Activated CD4-positive, alpha-beta T cell treated with anti-CD3 and anti-CD28 coated beads for 36 hours (primary cell): ENCODE measurements around the gene USP6NL. TPM values are rescaled to one million over a fixed set of nuclear protein-coding genes. Genes with fewer than 3 reads are reported as not detected.

Source experiments
- ATAC-seq: fragments of 200-7000 bp; cut with Tn5 transposase; one replicate; pipeline ENCODE4 v1.10.0; 2021; ENCODE audit warnings: mild to moderate bottlenecking, moderate library complexity
- CTCF ChIA-PET: fragments of 350-600 bp; sonication (Branson Sonifier 250); formaldehyde crosslinking; loops from one replicate; lab custom pipeline; 2021; ENCODE audit warnings: antibody characterized with exemption; lab: Charles Lee
- POLR2A ChIA-PET: fragments of 350-600 bp; sonication (Branson Sonifier 250); formaldehyde crosslinking; loops from one replicate; lab custom pipeline; 2021; ENCODE audit warnings: antibody characterized with exemption, inconsistent platforms; lab: Charles Lee
- DNase-seq: peaks from one replicate; pipeline ENCODE4 v3.0.0-alpha.2; 2020
- H3K27ac Mint-ChIP-seq: one replicate; pipeline ENCODE4 v1.8.0; 2021; ENCODE audit warnings: mixed read lengths
- H3K27me3 Mint-ChIP-seq: one replicate; pipeline ENCODE4 v1.8.0; 2021; ENCODE audit warnings: mixed read lengths
- H3K36me3 Mint-ChIP-seq: one replicate; pipeline ENCODE4 v1.8.0; 2021; ENCODE audit warnings: low read depth, mixed read lengths
- H3K4me1 Mint-ChIP-seq: one replicate; pipeline ENCODE4 v1.8.0; 2021; ENCODE audit warnings: mixed read lengths
- H3K4me3 Mint-ChIP-seq: one replicate; pipeline ENCODE4 v1.8.0; 2021; ENCODE audit warnings: mild to moderate bottlenecking, moderate library complexity, mixed read lengths
- H3K9me3 Mint-ChIP-seq: one replicate; pipeline ENCODE4 v1.8.0; 2021; ENCODE audit warnings: low read depth, mixed read lengths
- intact Hi-C, 2 experiments: fragments of 100-400 bp; cut with DNase I in 1 of 2; cut with micrococcal nuclease in 1 of 2; formaldehyde crosslinking; loops; one replicate each; pipeline versions ENCODE4 v1.14.2 to v1.15.1; 2022 to 2024; cut with DNase I, micrococcal nuclease
- total RNA-seq, 2 experiments: library from RNA; stranded (reverse); gene quantifications; one replicate each; pipeline ENCODE4 v1.2.3, GENCODE V29; 2021

The USP6NL gene
- total RNA-seq, 2 experiments from 2014 or later: 4.4 to 5.4 TPM

DNA sequence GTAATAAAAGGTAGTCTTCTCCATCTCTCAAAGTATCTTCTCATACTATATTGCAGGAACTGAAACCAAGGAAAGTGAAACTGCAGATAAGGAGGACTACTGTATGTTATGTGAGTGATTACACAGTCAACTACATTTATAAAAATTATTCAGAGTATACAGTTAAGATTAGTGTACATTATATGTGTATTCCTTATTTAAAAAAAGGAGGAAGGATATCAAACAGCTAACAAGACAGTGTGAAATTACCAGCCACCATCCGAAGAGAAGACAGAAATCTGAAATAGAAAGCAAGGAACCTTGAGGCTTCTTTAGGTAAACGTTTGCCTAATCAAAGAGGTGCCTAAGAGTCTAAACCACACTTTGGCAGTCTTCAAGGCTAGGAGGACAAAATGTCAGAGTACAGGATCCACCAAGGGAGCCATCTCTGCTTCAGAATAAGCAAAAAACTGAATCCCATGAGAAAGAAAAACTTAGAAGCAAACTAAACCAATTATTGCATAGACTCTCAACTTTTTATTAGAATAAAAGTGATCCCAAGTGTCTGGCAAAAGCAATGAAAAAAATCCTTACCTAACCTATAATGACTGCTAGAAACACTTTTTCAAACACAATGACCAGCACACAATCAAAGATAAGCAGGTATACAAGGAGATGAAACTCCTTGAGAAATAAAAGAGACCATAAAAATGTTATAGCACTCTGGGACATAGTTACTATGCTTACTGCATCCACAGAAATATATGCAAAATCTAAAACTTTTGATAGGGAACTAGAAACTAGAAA lies 6.4 kb downstream of the USP6NL start:
- H3K9me3 Mint-ChIP-seq: no peaks in the 10 kb centered on the region
- peak overlapping the region; percentile 9 for H3K4me3 Mint-ChIP-seq
- no peak overlapping the region for H3K27ac Mint-ChIP-seq
- no peaks in the 10 kb centered on the region for H3K36me3 Mint-ChIP-seq
- ATAC-seq: peak; percentile 23
- DNase-seq: no peak
- peaks cover 67% of the 10 kb centered on the region for H3K4me1 Mint-ChIP-seq
- POLR2A ChIA-PET: no interaction called here
- intact Hi-C loops: no loop called here
- CTCF ChIA-PET: no interaction called here
- H3K27me3 Mint-ChIP-seq: no peaks in the 10 kb centered on the region

DNA sequence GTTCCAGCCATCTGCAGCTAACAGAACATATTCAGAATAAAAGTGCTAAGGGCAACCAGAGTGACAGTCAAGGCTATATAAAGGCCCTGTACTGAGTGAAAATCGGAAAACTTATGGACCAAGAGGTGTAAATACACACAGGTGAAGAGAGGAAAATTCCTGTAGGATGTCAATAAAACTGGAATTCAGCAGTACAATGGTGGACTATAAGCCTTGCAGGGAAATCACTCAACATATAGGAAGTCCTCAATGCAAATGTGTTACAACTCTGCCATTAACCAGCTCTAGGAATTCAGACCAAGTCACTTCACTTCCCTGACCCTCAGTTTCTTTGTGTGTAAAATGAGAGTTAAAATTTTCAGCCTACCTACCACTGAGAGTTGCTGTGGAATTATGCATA lies 7.7 kb downstream of the USP6NL start:
- H3K9me3 Mint-ChIP-seq: no peaks in the 10 kb centered on the region
- CTCF ChIA-PET: interaction anchor here (1.4 kb wide), 1 partner anchor 83 kb away, joined by 3 read pairs; no protein-coding TSS in a partner anchor

DNA sequence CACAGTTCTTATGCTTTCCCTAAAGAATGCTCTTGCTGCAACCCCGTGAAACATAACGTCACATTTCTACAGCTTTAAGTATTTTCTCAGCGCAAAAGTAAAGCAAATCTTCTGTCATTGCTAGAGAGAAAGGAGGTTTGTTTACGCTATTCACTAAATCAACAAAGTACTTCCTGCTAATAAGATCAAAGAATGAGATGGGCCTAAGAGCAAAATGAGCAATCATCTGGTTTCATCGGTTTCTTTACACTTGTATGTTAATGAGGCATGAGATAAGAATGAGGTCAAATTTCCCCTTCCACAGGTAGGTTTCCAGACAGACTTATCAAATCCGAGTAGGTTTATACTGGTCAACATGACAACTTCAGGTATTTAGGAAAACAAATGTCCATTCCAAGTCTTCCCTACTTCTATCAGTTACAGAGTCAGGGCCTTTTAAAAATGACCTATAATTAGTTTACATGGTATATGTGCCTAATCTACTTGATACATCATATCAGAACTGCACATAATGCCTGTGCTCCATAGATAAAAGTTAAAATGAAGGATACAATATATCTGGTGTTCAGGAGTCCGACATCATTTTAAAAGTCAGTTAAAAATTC lies 8.4 kb downstream of the USP6NL start:
- Mint-ChIP-seq H3K36me3 (no peaks in the 10 kb centered on the region), H3K9me3 (no peaks in the 10 kb centered on the region), H3K27me3 (no peaks in the 10 kb centered on the region), H3K4me1 (peaks cover 58% of the 10 kb centered on the region), H3K4me3 (no peak overlapping the region), H3K27ac (no peak overlapping the region)
- CTCF ChIA-PET: interaction anchor here (1.4 kb wide), 1 partner anchor 83 kb away, joined by 3 read pairs; no protein-coding TSS in a partner anchor
- ATAC-seq (peak; percentile 31), DNase-seq (no peak)
- intact Hi-C loops: no loop called here
- POLR2A ChIA-PET: interaction anchor here (0.6 kb wide), 1 partner anchor 429 kb away, joined by 3 read pairs; no protein-coding TSS in a partner anchor

More for the DNA sequence above, 7.7 kb downstream of the USP6NL start:
- no peaks in the 10 kb centered on the region for H3K27me3 Mint-ChIP-seq
- intact Hi-C loops: no loop called here
- no peak overlapping the region for H3K27ac Mint-ChIP-seq
- peaks cover 63% of the 10 kb centered on the region for H3K4me1 Mint-ChIP-seq
- DNase-seq (no peak), ATAC-seq (no peak)
- POLR2A ChIA-PET: interaction anchor here (0.6 kb wide), 2 partner anchors 14 to 428 kb away, joined by 3 read pairs; no protein-coding TSS in a partner anchor
- H3K36me3 Mint-ChIP-seq: no peaks in the 10 kb centered on the region
- H3K4me3 Mint-ChIP-seq: no peak overlapping the region

DNA sequence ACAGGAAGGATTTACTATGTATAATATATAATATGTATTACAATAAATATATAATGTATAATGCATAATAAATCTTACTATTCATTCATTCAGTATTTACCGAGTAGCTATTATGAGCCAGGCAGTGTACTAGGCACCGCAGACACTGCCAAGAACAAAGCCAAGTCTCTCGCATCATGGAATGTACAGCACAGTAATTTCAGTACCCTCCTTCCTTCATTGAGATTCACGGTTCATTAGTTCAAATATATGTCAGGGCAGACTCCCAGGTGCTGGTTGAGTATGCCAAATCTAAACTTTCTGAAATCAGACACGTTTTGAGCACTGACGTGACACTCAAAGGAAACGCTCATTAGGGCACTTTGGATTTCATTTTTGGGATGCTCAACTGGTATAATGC lies 9.1 kb downstream of the USP6NL start:
- DNase-seq: no peak

DNA sequence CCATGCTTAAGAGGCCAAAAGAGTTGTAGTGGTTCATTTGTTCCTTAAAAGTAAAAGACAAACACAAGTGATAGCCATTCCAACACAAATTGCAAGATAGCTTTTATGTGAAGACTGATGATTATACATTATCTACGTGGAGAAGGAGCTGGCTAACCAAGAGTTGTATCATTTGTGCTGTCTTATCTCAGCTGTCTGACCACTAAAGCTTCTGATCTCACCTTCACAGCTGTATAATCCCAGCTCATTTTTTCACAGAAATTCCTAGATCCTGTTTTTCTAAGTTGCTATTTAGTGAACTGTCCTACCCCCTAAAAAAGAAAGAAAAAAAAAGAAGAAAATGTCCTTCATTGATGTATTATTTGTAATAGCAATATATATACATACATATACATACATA lies 9.8 kb downstream of the USP6NL start:
- H3K27me3 Mint-ChIP-seq: no peaks in the 10 kb centered on the region
- no peak overlapping the region for H3K4me3 Mint-ChIP-seq
- no peaks in the 10 kb centered on the region for H3K36me3 Mint-ChIP-seq
- intact Hi-C loops: no loop called here
- POLR2A ChIA-PET: no interaction called here
- peaks cover 54% of the 10 kb centered on the region for H3K4me1 Mint-ChIP-seq
- no peak overlapping the region for H3K27ac Mint-ChIP-seq
- DNase-seq (no peak), ATAC-seq (no peak)
- no peaks in the 10 kb centered on the region for H3K9me3 Mint-ChIP-seq
- CTCF ChIA-PET: interaction anchor here (0.6 kb wide), 1 partner anchor 128 kb away, joined by 3 read pairs; no protein-coding TSS in a partner anchor

More for the DNA sequence above, 9.1 kb downstream of the USP6NL start:
- peak; percentile 60 for ATAC-seq
- H3K27ac Mint-ChIP-seq: no peak overlapping the region
- no peaks in the 10 kb centered on the region for H3K36me3 Mint-ChIP-seq
- H3K9me3 Mint-ChIP-seq: no peaks in the 10 kb centered on the region
- intact Hi-C loops: no loop called here
- peaks cover 54% of the 10 kb centered on the region for H3K4me1 Mint-ChIP-seq
- no peak overlapping the region for H3K4me3 Mint-ChIP-seq
- CTCF ChIA-PET: interaction anchor here (0.6 kb wide), 1 partner anchor 127 kb away, joined by 3 read pairs; no protein-coding TSS in a partner anchor
- POLR2A ChIA-PET: no interaction called here
- no peaks in the 10 kb centered on the region for H3K27me3 Mint-ChIP-seq

DNA sequence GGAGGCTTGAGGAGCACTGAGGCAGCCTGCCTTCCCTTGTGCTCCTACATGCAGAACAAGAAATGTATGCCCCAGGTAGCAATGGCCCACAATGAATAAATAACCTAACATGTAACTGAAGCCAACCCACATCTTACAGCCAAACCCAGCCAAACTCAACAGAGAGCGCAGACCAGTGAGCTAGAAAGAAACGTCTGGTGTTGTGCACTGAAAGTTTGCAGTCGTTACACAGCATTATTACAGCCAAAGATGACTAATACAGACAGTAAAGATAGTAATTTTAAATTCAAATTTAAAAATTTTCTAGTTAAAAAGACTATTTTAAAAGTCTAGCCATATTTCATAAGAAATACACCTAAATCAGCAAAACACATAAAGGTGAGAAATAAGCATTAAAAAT lies 11.2 kb downstream of the USP6NL start:
- H3K4me3 Mint-ChIP-seq: no peak overlapping the region
- H3K36me3 Mint-ChIP-seq: no peaks in the 10 kb centered on the region
- ATAC-seq: no peak
- no peaks in the 10 kb centered on the region for H3K27me3 Mint-ChIP-seq
- ChIA-PET POLR2A (no interaction called here), CTCF (no interaction called here)
- intact Hi-C loops: no loop called here
- H3K27ac Mint-ChIP-seq: no peak overlapping the region
- DNase-seq: no peak
- H3K4me1 Mint-ChIP-seq: peaks cover 47% of the 10 kb centered on the region
- no peaks in the 10 kb centered on the region for H3K9me3 Mint-ChIP-seq

DNA sequence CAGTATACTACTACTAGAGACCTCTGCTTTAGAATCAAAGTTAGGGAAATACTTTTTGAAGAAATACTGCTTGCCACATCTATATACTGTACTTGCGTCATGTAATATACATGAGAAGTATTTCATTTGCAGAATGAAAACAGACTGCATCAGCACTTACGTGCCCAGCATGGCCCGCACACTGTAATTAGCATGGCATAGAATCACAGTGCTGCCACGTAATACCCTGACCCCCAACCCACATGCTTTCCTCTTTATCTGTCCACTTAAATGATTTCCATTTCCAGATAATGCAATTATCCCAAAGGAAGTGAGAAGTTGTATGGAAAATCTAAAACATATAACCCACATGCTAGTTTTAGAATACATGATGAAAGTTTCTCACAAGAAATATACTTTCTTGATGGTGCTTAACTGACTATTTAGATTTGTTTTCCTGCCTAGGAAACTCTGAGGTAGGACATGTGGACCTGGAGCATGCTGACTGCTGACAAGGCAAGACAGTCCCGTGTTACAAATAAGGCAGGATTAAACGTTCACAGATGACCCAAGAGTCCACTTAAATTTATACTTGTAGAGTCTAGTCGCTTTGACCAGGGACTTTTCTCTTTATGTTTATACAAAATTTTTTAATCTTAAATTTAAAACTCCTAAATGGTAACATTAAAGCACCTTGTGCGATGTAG lies 12.6 kb downstream of the USP6NL start:
- Mint-ChIP-seq H3K4me3 (no peak overlapping the region), H3K4me1 (peaks cover 36% of the 10 kb centered on the region), H3K27me3 (no peaks in the 10 kb centered on the region), H3K36me3 (no peaks in the 10 kb centered on the region), H3K27ac (no peak overlapping the region), H3K9me3 (no peaks in the 10 kb centered on the region)
- ChIA-PET POLR2A (no interaction called here), CTCF (no interaction called here)
- DNase-seq (no peak), ATAC-seq (no peak)
- intact Hi-C loops: no loop called here

DNA sequence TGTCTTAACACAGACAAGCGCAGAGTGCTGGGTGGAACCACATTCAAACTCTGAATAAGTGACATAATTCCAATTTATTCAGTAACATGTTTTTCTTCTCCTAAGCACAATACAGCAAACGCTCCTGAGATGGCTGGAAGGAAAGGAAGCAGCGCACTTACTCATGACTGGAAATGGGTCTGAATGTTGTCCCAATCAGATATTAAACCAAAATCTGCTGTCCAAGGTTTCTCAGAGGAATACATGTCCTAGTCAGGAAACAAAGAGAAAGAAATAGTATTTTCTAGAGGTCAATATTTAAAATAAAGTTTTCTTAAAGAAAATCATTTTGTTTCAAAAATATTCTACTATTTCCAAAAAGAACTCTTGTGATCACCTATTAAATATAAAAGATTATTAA lies 14.0 kb downstream of the USP6NL start:
- Mint-ChIP-seq H3K4me3 (no peak overlapping the region), H3K36me3 (no peaks in the 10 kb centered on the region), H3K9me3 (no peaks in the 10 kb centered on the region), H3K27ac (no peak overlapping the region), H3K4me1 (peaks cover 26% of the 10 kb centered on the region), H3K27me3 (no peaks in the 10 kb centered on the region)
- intact Hi-C loops: no loop called here
- DNase-seq: no peak
- no peak for ATAC-seq
- CTCF ChIA-PET: no interaction called here
- POLR2A ChIA-PET: no interaction called here

DNA sequence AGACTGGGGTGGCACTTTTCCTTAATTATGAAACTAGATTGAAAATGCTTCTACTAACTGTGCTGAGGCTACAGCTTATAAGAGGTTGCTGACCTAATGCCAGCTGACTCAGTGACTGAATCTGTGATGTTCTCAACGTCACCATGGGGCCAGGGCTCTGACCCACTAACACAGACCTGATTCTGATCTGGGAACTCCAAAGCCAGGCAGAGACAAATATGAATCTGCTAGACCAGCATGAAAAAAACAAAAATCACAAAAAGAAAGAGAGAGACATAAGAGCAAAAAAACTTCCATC lies 16.1 kb downstream of the USP6NL start:
- POLR2A ChIA-PET: no interaction called here
- H3K4me1 Mint-ChIP-seq: peaks cover 15% of the 10 kb centered on the region
- CTCF ChIA-PET: interaction anchor here (0.7 kb wide), 1 partner anchor 28 kb away, joined by 3 read pairs; no protein-coding TSS in a partner anchor
- no peak overlapping the region for H3K4me3 Mint-ChIP-seq
- no peaks in the 10 kb centered on the region for H3K9me3 Mint-ChIP-seq
- no peaks in the 10 kb centered on the region for H3K36me3 Mint-ChIP-seq
- intact Hi-C loops: no loop called here
- ATAC-seq (peak; percentile 26), DNase-seq (no peak)
- H3K27ac Mint-ChIP-seq: no peak overlapping the region
- no peaks in the 10 kb centered on the region for H3K27me3 Mint-ChIP-seq

DNA sequence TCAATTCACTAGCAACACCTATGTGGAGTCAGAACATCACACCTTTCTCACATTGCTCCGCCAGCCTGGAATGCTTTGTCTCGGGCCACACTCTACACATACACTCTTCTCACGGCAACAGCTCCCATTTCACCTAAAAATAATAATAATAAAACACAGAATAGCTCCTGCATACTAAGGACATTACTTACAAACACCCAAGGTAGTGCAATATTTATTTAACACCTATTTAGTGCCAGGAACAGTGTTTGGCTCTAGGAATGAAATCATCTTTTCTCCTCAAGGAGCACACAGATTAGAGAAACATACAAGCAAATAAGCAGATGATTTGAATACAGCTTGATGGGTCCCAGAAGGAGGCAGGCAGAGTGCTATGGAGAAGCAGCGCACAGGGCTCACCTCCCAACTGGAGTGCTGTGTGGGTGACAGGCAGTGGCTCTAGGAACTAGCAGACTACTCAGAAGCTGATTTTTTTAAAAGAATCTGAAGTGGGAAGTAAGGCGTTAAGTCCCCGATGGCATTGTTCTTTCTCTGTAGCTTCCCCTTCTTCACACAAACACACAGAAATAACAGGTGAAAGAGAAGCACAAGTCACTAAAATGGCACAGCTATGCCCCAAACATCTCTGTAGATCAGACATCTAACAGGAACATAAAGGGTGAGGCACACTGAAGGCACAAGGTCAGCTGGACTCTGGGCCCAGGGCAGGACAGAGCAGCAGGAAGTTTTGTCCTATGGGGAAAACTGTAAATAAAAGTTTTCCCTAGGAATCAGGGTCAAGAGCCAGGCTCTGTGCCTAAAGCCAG lies 16.7 kb downstream of the USP6NL start:
- ChIA-PET CTCF (interaction anchor here (0.7 to 1.1 kb wide), 3 partner anchors 14 to 42 kb away, joined by 3 to 6 read pairs (median 3); no protein-coding TSS in a partner anchor), POLR2A (no interaction called here)
- ATAC-seq: no peak
- peaks cover 11% of the 10 kb centered on the region for H3K4me1 Mint-ChIP-seq
- H3K9me3 Mint-ChIP-seq: no peaks in the 10 kb centered on the region
- no peaks in the 10 kb centered on the region for H3K27me3 Mint-ChIP-seq
- DNase-seq: no peak
- H3K36me3 Mint-ChIP-seq: no peaks in the 10 kb centered on the region
- intact Hi-C loops: no loop called here
- H3K4me3 Mint-ChIP-seq: no peak overlapping the region
- no peak overlapping the region for H3K27ac Mint-ChIP-seq

DNA sequence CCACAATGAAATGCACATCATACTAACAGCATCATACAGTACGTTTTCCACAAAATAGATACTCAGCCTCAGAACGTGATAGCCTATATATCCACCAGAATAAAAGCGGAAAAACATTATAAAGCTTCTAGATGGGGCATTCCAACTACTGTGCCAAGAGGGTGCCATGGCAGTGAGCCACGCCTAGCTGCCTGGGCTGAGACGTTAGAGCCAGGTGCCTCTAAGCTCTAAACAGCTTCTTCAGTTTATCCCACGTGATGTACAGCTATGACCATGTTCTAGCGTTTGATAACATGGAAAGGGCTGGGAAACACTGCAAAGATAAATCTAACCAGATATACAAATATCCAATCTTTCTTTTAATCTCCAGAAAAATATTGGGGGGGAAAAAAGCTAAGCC lies 17.8 kb downstream of the USP6NL start:
- CTCF ChIA-PET: interaction anchor here (0.7 to 1.1 kb wide), 2 partner anchors 15 to 78 kb away, joined by 3 to 4 read pairs; no protein-coding TSS in a partner anchor
- no peaks in the 10 kb centered on the region for H3K36me3 Mint-ChIP-seq
- intact Hi-C loops: no loop called here

More for the DNA sequence above, 17.8 kb downstream of the USP6NL start:
- no peaks in the 10 kb centered on the region for H3K9me3 Mint-ChIP-seq
- peaks cover 6% of the 10 kb centered on the region for H3K4me1 Mint-ChIP-seq
- DNase-seq: no peak
- no peaks in the 10 kb centered on the region for H3K27me3 Mint-ChIP-seq
- ATAC-seq: no peak
- no peak overlapping the region for H3K27ac Mint-ChIP-seq
- no peak overlapping the region for H3K4me3 Mint-ChIP-seq
- POLR2A ChIA-PET: no interaction called here
